Posterior vena cava (tissue), 2 donors: ENCODE measurements around the gene TPST1. TPM values are rescaled to one million over a fixed set of nuclear protein-coding genes. Genes with fewer than 3 reads are reported as not detected.
A peak's percentile ranks its signal among the peaks of the same experiment; 100 is the strongest.
"Not testable (repeated sequence)": the region's sequence is repeated elsewhere in the genome, so short reads cannot be mapped to it uniquely, and the experiment has no call there.

Source experiments
- DNase-seq: peaks from one replicate; pipeline ENCODE4 v3.0.0-alpha.2; 2020; ENCODE audit warnings: low spot score
- intact Hi-C, 2 donors: fragments of 100-400 bp; cut with DNase I; formaldehyde crosslinking; loops; one replicate each; pipeline versions ENCODE4 v1.14.1 to v1.14.2; 2022 to 2023
- long read RNA-seq, 2 donors: library from polyadenylated mRNA; unstranded; transcript quantifications; one replicate each; pipeline ENCODE4 v2.0.0, GENCODE V29; 2020 to 2021
- total RNA-seq, 2 donors: library from RNA; stranded (reverse); fragmentation: NEBNext Ultra II Directional; extraction: Animal tissue kit (Norgen Biotek cat#: 25700); gene quantifications; one replicate each; pipeline ENCODE4 v1.2.1, GENCODE V29; 2021
- donor health status: DM: yes; HTN: yes; CAD: no.
- donor health status: DM: yes; HTN: yes; CAD: no.

TPST1 gene
- total RNA-seq, result 10 to 100 TPM; 21.4 to 32.5 TPM
- long read RNA-seq, donor 1, transcript TPST1-201 (6 exons, 2,116 nt), result major isoform, 16 of 26 reads
- long read RNA-seq, donor 1, partial matches to known transcripts, result 2 of 26 reads
- long read RNA-seq, donor 1, other reads (novel, unspliced or antisense), result 8 of 26 reads
- long read RNA-seq, donor 2, transcript TPST1-201 (6 exons, 2,116 nt), result major isoform, 35 of 49 reads
- long read RNA-seq, donor 2, partial matches to known transcripts, result 6 of 49 reads
- long read RNA-seq, donor 2, other reads (novel, unspliced or antisense), result 8 of 49 reads

GRCh38 chr7:66204822-66205740 lies at the start of gene TPST1:
Gene TPST1, plus strand, starts transcription at chr7:66205334. Its CDS starts 35,092 bp downstream, at chr7:66240426.
- peak; percentile 95 for DNase-seq
- intact Hi-C loops, result no loop called here

- DNase-seq, intact Hi-C loops: not testable (repeated sequence)
These were observed 49.1 kb upstream of the TPST1 start for GRCh38 chr7:66156035-66156434.

GRCh38 chr7:66157060-66157459 lies 48.1 kb upstream of the TPST1 start:
- no peak for DNase-seq
- intact Hi-C loops, result no loop called here

GRCh38 chr7:66162622-66163021 lies 42.5 kb upstream of the TPST1 start:
- intact Hi-C loops, result no loop called here
- DNase-seq, result no peak

- intact Hi-C loops, result no loop called here
- no peak for DNase-seq
These were observed 41.9 kb upstream of the TPST1 start for GRCh38 chr7:66163186-66163610.

- intact Hi-C loops, result no loop called here
- DNase-seq, result no peak
These were observed 40.8 kb upstream of the TPST1 start for GRCh38 chr7:66164356-66164755.

- no peak for DNase-seq
- intact Hi-C loops, result no loop called here
These were observed 37.3 kb upstream of the TPST1 start for GRCh38 chr7:66167773-66168387.

GRCh38 chr7:66169616-66170015 lies 35.5 kb upstream of the TPST1 start:
- DNase-seq, result no peak
- intact Hi-C loops, result no loop called here

GRCh38 chr7:66170309-66171231 lies 34.6 kb upstream of the TPST1 start:
- intact Hi-C loops, result no loop called here
- DNase-seq, result peak; percentile 94

- intact Hi-C loops, result not testable (repeated sequence)
These were observed 32.4 kb upstream of the TPST1 start for GRCh38 chr7:66172536-66173401.

GRCh38 chr7:66173856-66174255 lies 31.3 kb upstream of the TPST1 start:
- intact Hi-C loops, result no loop called here
- DNase-seq, result no peak

More at GRCh38 chr7:66172536-66173401, 32.4 kb upstream of the TPST1 start:
- not testable (repeated sequence) for DNase-seq

GRCh38 chr7:66175006-66175405 lies 30.1 kb upstream of the TPST1 start:
- DNase-seq, intact Hi-C loops: not testable (repeated sequence)

- intact Hi-C loops, result no loop called here
- DNase-seq, result no peak
These were observed 28.2 kb upstream of the TPST1 start for GRCh38 chr7:66176914-66177313.

GRCh38 chr7:66178258-66178657 lies 26.9 kb upstream of the TPST1 start:
- intact Hi-C loops, result no loop called here
- no peak for DNase-seq

- no peak for DNase-seq
These were observed 23.8 kb upstream of the TPST1 start for GRCh38 chr7:66181329-66181728.

GRCh38 chr7:66181845-66182244 lies 23.3 kb upstream of the TPST1 start:
- no peak for DNase-seq

More at GRCh38 chr7:66181329-66181728, 23.8 kb upstream of the TPST1 start:
- intact Hi-C loops, result no loop called here

GRCh38 chr7:66182920-66183319 lies 22.2 kb upstream of the TPST1 start:
- no peak for DNase-seq
- intact Hi-C loops, result no loop called here

More at GRCh38 chr7:66181845-66182244, 23.3 kb upstream of the TPST1 start:
- intact Hi-C loops, result no loop called here

- intact Hi-C loops, result no loop called here
- no peak for DNase-seq
These were observed 21.4 kb upstream of the TPST1 start for GRCh38 chr7:66183700-66184099.
